GM23338 (cell line): ENCODE measurements around the gene PKN3. TPM values are rescaled to one million over a fixed set of nuclear protein-coding genes. Genes with fewer than 3 reads are reported as not detected.

Source experiments
- ATAC-seq: fragments of 200-7000 bp; cut with Tn5 transposase; 3 replicates; pipeline ENCODE4 v1.9.1; 2020
- DNase-seq: peaks from one replicate; pipeline ENCODE4 v3.0.0-alpha.2; 2015; ENCODE audit warnings: low spot score
- H2AFZ ChIP-seq: fragments of 200-600 bp; sonication (generic); 2 replicates; pipeline ENCODE4 v1.8.0; 2016; ENCODE audit warnings: antibody characterized with exemption, mild to moderate bottlenecking, moderate library complexity
- H3F3A ChIP-seq: fragments of 200-600 bp; sonication (generic); replicated peaks from 2 replicates; pipeline ENCODE4 v1.8.0; 2017; ENCODE audit warnings: antibody characterized with exemption, mixed run types, low read depth
- H3K27ac ChIP-seq: fragments of 200-600 bp; sonication (generic); 2 replicates; pipeline ENCODE4 v1.6.1; 2016; ENCODE audit warnings: low read depth
- H3K27me3 ChIP-seq: fragments of 200-600 bp; sonication (generic); 2 replicates; pipeline ENCODE4 v1.8.0; 2016; ENCODE audit warnings: mild to moderate bottlenecking, mixed run types, moderate library complexity; ENCODE audit not compliant: insufficient read depth
- H3K36me3 ChIP-seq: fragments of 200-600 bp; sonication (generic); 2 replicates; pipeline ENCODE4 v1.8.0; 2016; ENCODE audit warnings: mild to moderate bottlenecking; ENCODE audit not compliant: insufficient read depth
- H3K4me1 ChIP-seq: fragments of 200-600 bp; sonication (generic); 2 replicates; pipeline ENCODE4 v1.8.0; 2016; ENCODE audit warnings: mild to moderate bottlenecking, moderate library complexity; ENCODE audit not compliant: insufficient read depth
- H3K4me2 ChIP-seq: fragments of 200-600 bp; sonication (generic); 2 replicates; pipeline ENCODE4 v1.7.1; 2017; ENCODE audit warnings: mixed run types
- H3K4me3 ChIP-seq: fragments of 200-600 bp; sonication (generic); 2 replicates; pipeline ENCODE4 v1.6.1; 2016; ENCODE audit warnings: mixed run types
- H3K79me2 ChIP-seq: fragments of 200-600 bp; sonication (generic); replicated peaks from 2 replicates; pipeline ENCODE4 v1.8.0; 2017; ENCODE audit warnings: mild to moderate bottlenecking; ENCODE audit not compliant: insufficient read depth
- H3K9me2 ChIP-seq: fragments of 200-600 bp; sonication (generic); 2 replicates; pipeline ENCODE4 v1.8.0; 2017; ENCODE audit not compliant: insufficient read depth
- H4K20me1 ChIP-seq: fragments of 200-600 bp; sonication (generic); replicated peaks from 2 replicates; pipeline ENCODE4 v1.8.0; 2017; ENCODE audit warnings: mild to moderate bottlenecking; ENCODE audit not compliant: insufficient read depth
- H3K27ac Mint-ChIP-seq: 2 replicates; pipeline ENCODE4 v1.8.0; 2020; ENCODE audit warnings: inconsistent platforms, mild to moderate bottlenecking, moderate library complexity, mixed read lengths
- H3K27me3 Mint-ChIP-seq: 3 replicates; pipeline ENCODE4 v1.8.0; 2022; ENCODE audit warnings: low read depth, mild to moderate bottlenecking, moderate library complexity, mixed read lengths, inconsistent platforms; ENCODE audit not compliant: insufficient read depth, poor library complexity
- H3K36me3 Mint-ChIP-seq: 3 replicates; pipeline ENCODE4 v1.8.0; 2021; ENCODE audit warnings: low read depth, mild to moderate bottlenecking, inconsistent platforms, moderate library complexity, mixed read lengths
- H3K4me1 Mint-ChIP-seq: 3 replicates; pipeline ENCODE4 v1.8.0; 2020; ENCODE audit warnings: mild to moderate bottlenecking, inconsistent platforms, mixed read lengths
- H3K4me3 Mint-ChIP-seq: 3 replicates; pipeline ENCODE4 v1.8.0; 2021; ENCODE audit warnings: moderate library complexity, mild to moderate bottlenecking, inconsistent platforms, mixed read lengths
- H3K9me3 Mint-ChIP-seq: 3 replicates; pipeline ENCODE4 v1.8.0; 2020; ENCODE audit warnings: moderate library complexity, mild to moderate bottlenecking, inconsistent platforms, mixed read lengths
- CREB1 ChIP-seq: fragments of 250-450 bp; sonication (Bioruptor Pico); IDR thresholded peaks from 2 replicates; pipeline ENCODE4 v1.5.0; 2020; ENCODE audit warnings: low read depth, mild to moderate bottlenecking, moderate library complexity
- EZH2 ChIP-seq: fragments of 200-600 bp; sonication (generic); IDR thresholded peaks from one replicate; pipeline ENCODE4 v1.8.0; 2017; ENCODE audit warnings: antibody characterized with exemption, mild to moderate bottlenecking, low read depth; ENCODE audit not compliant: unreplicated experiment
- EZH2phosphoT487 ChIP-seq: fragments of 200-600 bp; sonication (generic); IDR thresholded peaks from one replicate; pipeline ENCODE4 v1.8.1; 2018; ENCODE audit warnings: antibody characterized with exemption; ENCODE audit not compliant: unreplicated experiment
- JUNB ChIP-seq: IDR thresholded peaks from one replicate; pipeline ENCODE4 v1.6.1; 2016; ENCODE audit warnings: antibody characterized with exemption; ENCODE audit not compliant: unreplicated experiment
- NANOG ChIP-seq: IDR thresholded peaks from 2 replicates; pipeline ENCODE4 v1.6.1; 2016; ENCODE audit warnings: antibody characterized with exemption, borderline replicate concordance
- POLR2AphosphoS5 ChIP-seq: IDR thresholded peaks from 2 replicates; pipeline ENCODE4 v1.6.1; 2016; ENCODE audit warnings: antibody characterized with exemption, low read depth
- STAT1 ChIP-seq: IDR thresholded peaks from one replicate; pipeline ENCODE4 v1.6.1; 2016; ENCODE audit warnings: antibody characterized with exemption; ENCODE audit not compliant: unreplicated experiment
- ZNF114 ChIP-seq: fragments of 250-450 bp; sonication (Bioruptor Pico); IDR thresholded peaks from 2 replicates; pipeline ENCODE4 v1.5.0; 2020; ENCODE audit warnings: mild to moderate bottlenecking, moderate library complexity
- ZNF331 ChIP-seq: fragments of 250-450 bp; sonication (Bioruptor Pico); IDR thresholded peaks from 2 replicates; pipeline ENCODE4 v1.5.0; 2020; ENCODE audit warnings: low read depth, mild to moderate bottlenecking, moderate library complexity
- polyA plus RNA-seq: library from polyadenylated mRNA; unstranded; fragments of >200 nt; fragmentation: Nextera tagmentation; extraction: Ambion mirVana; gene quantifications from 2 replicates; pipeline ENCODE4 v1.2.1, GENCODE V29; 2016
- total RNA-seq: library from RNA; depleted of rRNA; stranded (reverse); fragments of >200 nt; shearing (Covaris generic); gene quantifications from 2 replicates; pipeline ENCODE4 v1.2.3, GENCODE V29; 2014
- TF ChIP-seq, protein P1 (sequence below): IDR thresholded peaks from one replicate; pipeline ENCODE4 v1.6.1; 2018; ENCODE audit warnings: antibody characterized with exemption; ENCODE audit not compliant: unreplicated experiment
- TF ChIP-seq, protein P2 (sequence below), 2 experiments: fragments of 200-600 bp in 1 of 2; sonication (generic) in 1 of 2; conservative IDR thresholded peaks; 2 replicates each; pipeline versions ENCODE4 v1.5.1 to v1.6.1; 2016 to 2017; ENCODE audit warnings: antibody characterized with exemption in 2 of 2, low read depth in 2 of 2, mild to moderate bottlenecking in 2 of 2, moderate library complexity in 1 of 2
- TF ChIP-seq, protein P3 (sequence below): fragments of 250-450 bp; sonication (Bioruptor Pico); IDR thresholded peaks from 2 replicates; pipeline ENCODE4 v1.5.0; 2020; ENCODE audit warnings: mild to moderate bottlenecking, moderate library complexity
- TF ChIP-seq, protein P4 (sequence below): IDR thresholded peaks from 2 replicates; pipeline ENCODE4 v1.6.1; 2016; ENCODE audit warnings: antibody characterized with exemption

The PKN3 gene
- total and polyA plus RNA-seq, 2 experiments from 2014 or later: 6.2 to 17.7 TPM

DNA sequence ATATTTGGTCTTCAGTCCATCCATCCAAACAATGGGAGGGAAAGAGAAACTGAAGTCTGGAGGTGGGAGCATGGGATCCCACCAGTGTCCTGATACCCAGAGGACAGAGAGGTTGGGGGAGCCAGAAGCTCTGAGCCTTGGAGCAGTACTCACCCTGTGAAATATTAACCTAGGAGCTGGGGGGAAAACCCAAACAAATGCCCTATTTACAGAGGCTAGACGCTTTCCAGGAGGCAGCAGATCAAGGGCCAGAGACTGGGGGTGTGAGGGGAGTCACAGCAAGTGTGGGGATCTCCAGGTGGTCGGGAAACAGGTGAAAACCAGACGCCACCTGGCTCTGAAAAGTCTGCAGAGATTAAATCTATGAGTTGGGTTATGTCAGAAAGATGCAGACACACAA lies 63.2 kb downstream of the PKN3 start:
- no peak for TF ChIP-seq CREB1
- no peak for TF ChIP-seq EZH2
- TF ChIP-seq, protein P1, sequence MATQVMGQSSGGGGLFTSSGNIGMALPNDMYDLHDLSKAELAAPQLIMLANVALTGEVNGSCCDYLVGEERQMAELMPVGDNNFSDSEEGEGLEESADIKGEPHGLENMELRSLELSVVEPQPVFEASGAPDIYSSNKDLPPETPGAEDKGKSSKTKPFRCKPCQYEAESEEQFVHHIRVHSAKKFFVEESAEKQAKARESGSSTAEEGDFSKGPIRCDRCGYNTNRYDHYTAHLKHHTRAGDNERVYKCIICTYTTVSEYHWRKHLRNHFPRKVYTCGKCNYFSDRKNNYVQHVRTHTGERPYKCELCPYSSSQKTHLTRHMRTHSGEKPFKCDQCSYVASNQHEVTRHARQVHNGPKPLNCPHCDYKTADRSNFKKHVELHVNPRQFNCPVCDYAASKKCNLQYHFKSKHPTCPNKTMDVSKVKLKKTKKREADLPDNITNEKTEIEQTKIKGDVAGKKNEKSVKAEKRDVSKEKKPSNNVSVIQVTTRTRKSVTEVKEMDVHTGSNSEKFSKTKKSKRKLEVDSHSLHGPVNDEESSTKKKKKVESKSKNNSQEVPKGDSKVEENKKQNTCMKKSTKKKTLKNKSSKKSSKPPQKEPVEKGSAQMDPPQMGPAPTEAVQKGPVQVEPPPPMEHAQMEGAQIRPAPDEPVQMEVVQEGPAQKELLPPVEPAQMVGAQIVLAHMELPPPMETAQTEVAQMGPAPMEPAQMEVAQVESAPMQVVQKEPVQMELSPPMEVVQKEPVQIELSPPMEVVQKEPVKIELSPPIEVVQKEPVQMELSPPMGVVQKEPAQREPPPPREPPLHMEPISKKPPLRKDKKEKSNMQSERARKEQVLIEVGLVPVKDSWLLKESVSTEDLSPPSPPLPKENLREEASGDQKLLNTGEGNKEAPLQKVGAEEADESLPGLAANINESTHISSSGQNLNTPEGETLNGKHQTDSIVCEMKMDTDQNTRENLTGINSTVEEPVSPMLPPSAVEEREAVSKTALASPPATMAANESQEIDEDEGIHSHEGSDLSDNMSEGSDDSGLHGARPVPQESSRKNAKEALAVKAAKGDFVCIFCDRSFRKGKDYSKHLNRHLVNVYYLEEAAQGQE: no peak
- TF ChIP-seq, protein P2, sequence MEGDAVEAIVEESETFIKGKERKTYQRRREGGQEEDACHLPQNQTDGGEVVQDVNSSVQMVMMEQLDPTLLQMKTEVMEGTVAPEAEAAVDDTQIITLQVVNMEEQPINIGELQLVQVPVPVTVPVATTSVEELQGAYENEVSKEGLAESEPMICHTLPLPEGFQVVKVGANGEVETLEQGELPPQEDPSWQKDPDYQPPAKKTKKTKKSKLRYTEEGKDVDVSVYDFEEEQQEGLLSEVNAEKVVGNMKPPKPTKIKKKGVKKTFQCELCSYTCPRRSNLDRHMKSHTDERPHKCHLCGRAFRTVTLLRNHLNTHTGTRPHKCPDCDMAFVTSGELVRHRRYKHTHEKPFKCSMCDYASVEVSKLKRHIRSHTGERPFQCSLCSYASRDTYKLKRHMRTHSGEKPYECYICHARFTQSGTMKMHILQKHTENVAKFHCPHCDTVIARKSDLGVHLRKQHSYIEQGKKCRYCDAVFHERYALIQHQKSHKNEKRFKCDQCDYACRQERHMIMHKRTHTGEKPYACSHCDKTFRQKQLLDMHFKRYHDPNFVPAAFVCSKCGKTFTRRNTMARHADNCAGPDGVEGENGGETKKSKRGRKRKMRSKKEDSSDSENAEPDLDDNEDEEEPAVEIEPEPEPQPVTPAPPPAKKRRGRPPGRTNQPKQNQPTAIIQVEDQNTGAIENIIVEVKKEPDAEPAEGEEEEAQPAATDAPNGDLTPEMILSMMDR (conservative IDR thresholded peaks at IDR 0.05; ENCODE audit: low read depth in 2 of 2): no peak
- TF ChIP-seq, protein P3, sequence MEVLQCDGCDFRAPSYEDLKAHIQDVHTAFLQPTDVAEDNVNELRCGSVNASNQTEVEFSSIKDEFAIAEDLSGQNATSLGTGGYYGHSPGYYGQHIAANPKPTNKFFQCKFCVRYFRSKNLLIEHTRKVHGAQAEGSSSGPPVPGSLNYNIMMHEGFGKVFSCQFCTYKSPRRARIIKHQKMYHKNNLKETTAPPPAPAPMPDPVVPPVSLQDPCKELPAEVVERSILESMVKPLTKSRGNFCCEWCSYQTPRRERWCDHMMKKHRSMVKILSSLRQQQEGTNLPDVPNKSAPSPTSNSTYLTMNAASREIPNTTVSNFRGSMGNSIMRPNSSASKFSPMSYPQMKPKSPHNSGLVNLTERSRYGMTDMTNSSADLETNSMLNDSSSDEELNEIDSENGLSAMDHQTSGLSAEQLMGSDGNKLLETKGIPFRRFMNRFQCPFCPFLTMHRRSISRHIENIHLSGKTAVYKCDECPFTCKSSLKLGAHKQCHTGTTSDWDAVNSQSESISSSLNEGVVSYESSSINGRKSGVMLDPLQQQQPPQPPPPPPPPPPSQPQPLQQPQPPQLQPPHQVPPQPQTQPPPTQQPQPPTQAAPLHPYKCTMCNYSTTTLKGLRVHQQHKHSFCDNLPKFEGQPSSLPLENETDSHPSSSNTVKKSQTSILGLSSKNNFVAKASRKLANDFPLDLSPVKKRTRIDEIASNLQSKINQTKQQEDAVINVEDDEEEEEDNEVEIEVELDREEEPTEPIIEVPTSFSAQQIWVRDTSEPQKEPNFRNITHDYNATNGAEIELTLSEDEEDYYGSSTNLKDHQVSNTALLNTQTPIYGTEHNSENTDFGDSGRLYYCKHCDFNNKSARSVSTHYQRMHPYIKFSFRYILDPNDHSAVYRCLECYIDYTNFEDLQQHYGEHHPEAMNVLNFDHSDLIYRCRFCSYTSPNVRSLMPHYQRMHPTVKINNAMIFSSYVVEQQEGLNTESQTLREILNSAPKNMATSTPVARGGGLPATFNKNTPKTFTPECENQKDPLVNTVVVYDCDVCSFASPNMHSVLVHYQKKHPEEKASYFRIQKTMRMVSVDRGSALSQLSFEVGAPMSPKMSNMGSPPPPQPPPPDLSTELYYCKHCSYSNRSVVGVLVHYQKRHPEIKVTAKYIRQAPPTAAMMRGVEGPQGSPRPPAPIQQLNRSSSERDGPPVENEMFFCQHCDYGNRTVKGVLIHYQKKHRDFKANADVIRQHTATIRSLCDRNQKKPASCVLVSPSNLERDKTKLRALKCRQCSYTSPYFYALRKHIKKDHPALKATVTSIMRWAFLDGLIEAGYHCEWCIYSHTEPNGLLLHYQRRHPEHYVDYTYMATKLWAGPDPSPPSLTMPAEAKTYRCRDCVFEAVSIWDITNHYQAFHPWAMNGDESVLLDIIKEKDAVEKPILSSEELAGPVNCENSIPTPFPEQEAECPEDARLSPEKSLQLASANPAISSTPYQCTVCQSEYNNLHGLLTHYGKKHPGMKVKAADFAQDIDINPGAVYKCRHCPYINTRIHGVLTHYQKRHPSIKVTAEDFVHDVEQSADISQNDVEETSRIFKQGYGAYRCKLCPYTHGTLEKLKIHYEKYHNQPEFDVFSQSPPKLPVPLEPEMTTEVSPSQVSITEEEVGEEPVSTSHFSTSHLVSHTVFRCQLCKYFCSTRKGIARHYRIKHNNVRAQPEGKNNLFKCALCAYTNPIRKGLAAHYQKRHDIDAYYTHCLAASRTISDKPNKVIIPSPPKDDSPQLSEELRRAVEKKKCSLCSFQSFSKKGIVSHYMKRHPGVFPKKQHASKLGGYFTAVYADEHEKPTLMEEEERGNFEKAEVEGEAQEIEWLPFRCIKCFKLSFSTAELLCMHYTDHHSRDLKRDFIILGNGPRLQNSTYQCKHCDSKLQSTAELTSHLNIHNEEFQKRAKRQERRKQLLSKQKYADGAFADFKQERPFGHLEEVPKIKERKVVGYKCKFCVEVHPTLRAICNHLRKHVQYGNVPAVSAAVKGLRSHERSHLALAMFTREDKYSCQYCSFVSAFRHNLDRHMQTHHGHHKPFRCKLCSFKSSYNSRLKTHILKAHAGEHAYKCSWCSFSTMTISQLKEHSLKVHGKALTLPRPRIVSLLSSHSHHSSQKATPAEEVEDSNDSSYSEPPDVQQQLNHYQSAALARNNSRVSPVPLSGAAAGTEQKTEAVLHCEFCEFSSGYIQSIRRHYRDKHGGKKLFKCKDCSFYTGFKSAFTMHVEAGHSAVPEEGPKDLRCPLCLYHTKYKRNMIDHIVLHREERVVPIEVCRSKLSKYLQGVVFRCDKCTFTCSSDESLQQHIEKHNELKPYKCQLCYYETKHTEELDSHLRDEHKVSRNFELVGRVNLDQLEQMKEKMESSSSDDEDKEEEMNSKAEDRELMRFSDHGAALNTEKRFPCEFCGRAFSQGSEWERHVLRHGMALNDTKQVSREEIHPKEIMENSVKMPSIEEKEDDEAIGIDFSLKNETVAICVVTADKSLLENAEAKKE (CRISPR knock-in tag): no peak
- no peak for TF ChIP-seq ZNF114 (CRISPR knock-in tag)
- TF ChIP-seq STAT1: no peak
- TF ChIP-seq JUNB: no peak
- TF ChIP-seq POLR2AphosphoS5: no peak
- no peak for TF ChIP-seq EZH2phosphoT487
- no peak for TF ChIP-seq NANOG
- no peak for TF ChIP-seq ZNF331
- TF ChIP-seq, protein P4, sequence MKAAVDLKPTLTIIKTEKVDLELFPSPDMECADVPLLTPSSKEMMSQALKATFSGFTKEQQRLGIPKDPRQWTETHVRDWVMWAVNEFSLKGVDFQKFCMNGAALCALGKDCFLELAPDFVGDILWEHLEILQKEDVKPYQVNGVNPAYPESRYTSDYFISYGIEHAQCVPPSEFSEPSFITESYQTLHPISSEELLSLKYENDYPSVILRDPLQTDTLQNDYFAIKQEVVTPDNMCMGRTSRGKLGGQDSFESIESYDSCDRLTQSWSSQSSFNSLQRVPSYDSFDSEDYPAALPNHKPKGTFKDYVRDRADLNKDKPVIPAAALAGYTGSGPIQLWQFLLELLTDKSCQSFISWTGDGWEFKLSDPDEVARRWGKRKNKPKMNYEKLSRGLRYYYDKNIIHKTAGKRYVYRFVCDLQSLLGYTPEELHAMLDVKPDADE: no peak
- Histone ChIP-seq H2AFZ (no peak overlapping the region), H3K4me1 (peaks cover 7% of the 10 kb centered on the region; the same call in 1 of the 2 replicates), H3K27ac (no peak overlapping the region), H3K79me2 (peaks cover 12% of the 10 kb centered on the region), H3K4me2 (no peak overlapping the region), H3K36me3 (no peaks in the 10 kb centered on the region), H4K20me1 (no peaks in the 10 kb centered on the region), H3F3A (peaks cover 9% of the 10 kb centered on the region; the same call in 1 of the 2 replicates), H3K4me3 (no peak overlapping the region), H3K9me2 (no peaks in the 10 kb centered on the region), H3K27me3 (no peaks in the 10 kb centered on the region)
- Mint-ChIP-seq H3K36me3 (no peaks in the 10 kb centered on the region; the same call in 2 of the 3 replicates), H3K27ac (no peak overlapping the region; the same call in 1 of the 2 replicates), H3K27me3 (peaks cover 8% of the 10 kb centered on the region), H3K9me3 (no peaks in the 10 kb centered on the region), H3K4me1 (peaks cover 12% of the 10 kb centered on the region), H3K4me3 (no peak overlapping the region)
- DNase-seq: no peak
- no peak for ATAC-seq
